Stimulated activated CD4-positive, alpha-beta T cell treated with anti-CD3 and anti-CD28 coated beads, Interleukin-1b, Interleukin-23, amount 100 ng/mL, for 24 hours (primary cell): ENCODE data around the gene MADD.

Source experiments
- DNase-seq, 4 experiments: peaks; one replicate each; pipeline ENCODE4 v3.0.0-alpha.2; 2020; ENCODE audit warnings: low read depth in 4 of 4, low spot score in 1 of 4

Gene MADD

GRCh38 chr11:47337229-47337924 is 67.4 kb downstream of the MADD start:
- DNase-seq: no peak

GRCh38 chr11:47338396-47339241 is 68.7 kb downstream of the MADD start:
- no peak for DNase-seq

- no peak for DNase-seq
Measured at GRCh38 chr11:47340010-47340409, 70.1 kb downstream of the MADD start.

GRCh38 chr11:47340980-47341775 is 71.2 kb downstream of the MADD start:
- DNase-seq: no peak

DNA sequence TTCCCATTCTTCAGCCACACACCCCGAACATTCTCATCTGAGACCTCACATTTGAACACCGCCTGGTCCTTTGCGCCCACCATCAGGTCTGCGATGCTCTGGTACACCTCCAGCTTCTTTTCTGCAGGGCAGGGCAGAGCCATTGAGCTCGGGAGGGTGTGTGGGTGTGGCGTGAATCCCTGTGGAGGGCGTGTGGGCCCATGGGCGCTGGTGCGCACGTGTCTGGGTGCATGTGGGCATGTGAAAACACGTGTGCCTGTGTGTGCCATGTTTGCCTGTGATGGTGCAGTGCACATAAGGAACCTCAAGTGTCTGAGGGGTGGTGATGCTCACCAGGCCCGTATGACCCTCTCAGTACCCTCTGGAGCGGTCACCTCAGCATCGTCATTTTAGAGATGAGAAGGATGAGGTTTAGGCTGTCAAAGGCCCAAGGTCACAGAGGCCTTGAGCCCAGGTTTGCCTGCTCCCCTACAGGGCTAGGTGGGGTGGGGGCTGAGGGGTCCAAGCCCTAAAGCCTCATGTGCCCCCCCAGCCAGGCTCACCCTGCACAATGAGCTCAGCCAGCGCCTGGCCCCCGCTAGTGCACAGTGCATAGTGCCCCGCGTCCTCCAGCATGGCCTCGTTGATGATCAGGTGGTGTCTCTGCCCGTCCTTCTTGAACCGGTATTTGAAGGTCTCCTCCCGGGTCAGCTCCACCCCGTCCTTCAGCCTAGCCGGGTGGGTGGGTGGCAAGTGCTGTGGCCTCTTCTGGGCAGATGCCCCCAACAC is 72.3 kb downstream of the MADD start:
- DNase-seq: no peak

GRCh38 chr11:47342854-47343253 is 72.9 kb downstream of the MADD start:
- DNase-seq: no peak

GRCh38 chr11:47345890-47346563 is 76.1 kb downstream of the MADD start:
- DNase-seq: no peak

DNA sequence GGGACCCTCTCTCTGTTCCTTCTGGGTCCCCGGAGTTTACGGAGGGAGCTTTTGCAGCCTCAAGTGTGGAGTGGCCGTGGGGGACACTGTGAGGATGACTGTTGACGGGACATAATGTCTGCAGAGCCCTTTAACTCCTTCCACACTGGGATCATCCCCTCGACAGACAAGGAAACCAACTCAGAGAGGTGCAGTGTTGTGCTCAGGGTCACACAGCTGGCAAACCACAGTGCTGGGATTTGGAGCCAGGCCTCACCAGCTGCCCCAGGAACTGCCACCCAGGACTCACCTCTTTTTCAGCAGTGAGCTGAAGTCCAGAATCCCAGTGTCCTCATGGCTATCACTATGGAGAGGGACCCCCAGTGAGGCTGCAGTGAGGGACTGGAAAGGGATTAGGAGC is 77.2 kb downstream of the MADD start:
- no peak for DNase-seq

- DNase-seq: no peak
Measured at GRCh38 chr11:47348131-47348802, 78.3 kb downstream of the MADD start.

- no peak for DNase-seq
Measured at GRCh38 chr11:47348859-47349258, 78.9 kb downstream of the MADD start.

GRCh38 chr11:47349521-47350095 is 79.7 kb downstream of the MADD start:
- DNase-seq: no peak

DNA sequence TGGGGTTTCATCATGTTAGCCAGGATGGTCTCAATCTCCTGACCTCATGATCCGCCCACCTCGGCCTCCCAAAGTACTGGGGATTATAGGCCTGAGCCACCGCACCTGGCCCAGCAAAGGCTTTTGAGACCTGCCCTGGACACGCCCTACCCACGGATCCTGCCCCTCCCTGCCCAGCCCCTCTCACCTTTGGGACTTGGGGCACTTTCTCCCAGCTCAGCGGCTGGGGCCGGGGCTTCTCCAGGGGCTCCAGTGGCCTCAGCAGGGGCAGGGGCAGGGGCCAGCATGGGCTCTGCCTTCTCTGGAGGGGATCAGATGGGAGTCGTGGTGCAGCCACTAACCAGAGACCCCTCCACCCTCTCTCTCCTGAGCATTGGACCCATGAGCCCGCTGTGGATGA is 80.4 kb downstream of the MADD start:
- no peak for DNase-seq

DNA sequence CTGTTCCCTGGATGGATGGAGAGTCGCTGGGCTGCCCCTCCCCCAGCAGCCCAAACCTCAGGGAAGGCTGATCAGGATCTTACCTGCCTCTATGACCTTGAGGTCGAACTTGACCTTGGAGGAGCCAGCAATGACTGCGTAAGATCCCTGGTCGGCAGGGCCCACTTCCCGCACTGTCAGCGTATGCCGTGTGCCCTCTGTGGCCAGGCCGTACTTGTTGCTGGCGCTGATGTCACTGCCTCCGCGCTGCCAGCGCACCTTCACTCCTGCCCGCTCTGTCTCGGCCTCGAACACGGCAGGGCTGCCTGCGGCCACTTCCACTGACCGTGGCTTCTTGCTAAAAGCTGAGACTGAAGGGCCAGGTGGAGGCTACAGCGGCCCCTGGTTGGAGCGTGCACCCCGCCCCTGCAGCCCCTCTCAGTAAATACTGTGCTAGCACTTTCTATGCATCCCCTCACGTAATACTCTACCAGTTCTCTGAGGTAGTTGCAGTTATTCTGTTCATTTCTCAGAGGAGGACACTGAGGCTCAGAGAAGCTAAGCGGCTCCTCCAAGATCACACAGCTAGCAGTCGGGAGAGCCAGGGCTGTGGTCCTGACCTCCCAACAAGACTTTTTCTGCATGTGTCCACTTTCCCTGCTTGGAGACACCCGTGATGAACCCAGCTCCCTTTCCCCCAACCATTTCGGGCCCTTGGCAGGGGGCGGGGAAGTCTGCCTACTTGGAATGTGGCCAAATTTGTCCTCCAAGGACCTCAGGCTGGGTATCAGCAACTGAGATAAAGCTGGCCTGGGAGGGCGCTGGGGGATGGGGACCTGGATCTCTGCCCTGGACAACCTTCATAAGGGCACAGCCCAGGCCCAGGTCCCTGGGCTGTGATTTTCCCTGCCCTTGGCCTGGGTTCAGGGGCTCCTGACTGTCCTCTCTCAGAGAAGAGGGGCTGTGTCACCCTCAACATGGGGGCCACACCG is 81.5 kb downstream of the MADD start:
- no peak for DNase-seq

DNA sequence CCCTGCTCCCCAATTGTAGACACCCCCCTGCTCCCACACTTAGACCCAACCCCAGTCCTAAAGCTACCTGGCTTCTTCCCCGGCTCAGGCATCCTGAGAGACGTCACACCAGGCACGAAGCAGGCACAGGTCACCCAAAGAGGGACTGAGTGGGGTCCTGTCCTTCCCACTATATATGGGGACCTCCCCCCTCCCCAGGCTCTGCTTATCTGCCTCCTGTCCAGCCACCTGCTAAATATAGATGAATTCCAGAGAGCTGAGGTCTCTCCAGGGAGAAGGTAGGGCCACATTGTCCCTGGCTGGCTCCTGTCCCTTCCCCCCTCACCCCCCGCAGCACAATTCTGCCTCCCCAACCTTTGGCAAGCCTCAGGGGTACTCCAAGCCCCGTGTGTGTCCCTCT is 82.6 kb downstream of the MADD start, which contains the start of gene MYBPC3:
TSS of gene MYBPC3 (minus strand) at position 147 of the 400 bp plus-strand sequence. CDS start at position 92, 55 bp downstream.
- DNase-seq: no peak

GRCh38 chr11:47353978-47354774 is 84.2 kb downstream of the MADD start:
- DNase-seq: no peak

- DNase-seq: no peak
Measured at GRCh38 chr11:47354913-47355282, 85.0 kb downstream of the MADD start.
